Suprapubic skin (tissue), 3 donors: ENCODE measurements around the gene CPHXL2.

Experiments
- CTCF ChIP-seq, 2 donors: fragments of 200-600 bp in 1 of 2; fragments of 450-650 bp in 1 of 2; sonication (generic) in 1 of 2; IDR thresholded peaks; one replicate each; pipeline ENCODE4 v1.5.1; 2016 to 2019; ENCODE audit warnings: antibody characterized with exemption in 2 of 2, mild to moderate bottlenecking in 1 of 2, moderate library complexity in 1 of 2
- POLR2A ChIP-seq, 2 donors: fragments of 450-650 bp; IDR thresholded peaks; one replicate each; pipeline ENCODE4 v1.6.1; 2017; ENCODE audit warnings: antibody characterized with exemption in 2 of 2, mild to moderate bottlenecking in 2 of 2, moderate library complexity in 2 of 2

- TF ChIP-seq POLR2A (IDR thresholded peaks at IDR 0.05) (no peak), CTCF (IDR thresholded peaks at IDR 0.05) (no peak)
These were observed 49.0 kb downstream of the CPHXL2 start for GRCh38 chr16:75627851-75628250.
